GM18951 (cell line): ENCODE results near the gene MKI67.
"Not testable (repeated sequence)": the region's sequence is repeated elsewhere in the genome, so short reads cannot be mapped to it uniquely, and the experiment has no call there.

Experiments used
- POLR2A ChIP-seq: IDR thresholded peaks from 4 replicates; pipeline ENCODE4 v1.6.1; 2011; ENCODE audit warnings: mild to moderate bottlenecking; ENCODE audit not compliant: insufficient read length, insufficient read depth; ENCODE audit errors: extremely low read depth
- in situ Hi-C: fragments of 300-500 bp; cut with MboI; formaldehyde crosslinking; loops from one replicate; pipeline ENCODE4 v1.12.0; 2022; ENCODE audit warnings: low sequenced_read_pairs, mixed read lengths, inconsistent platforms; ENCODE audit not compliant: unreplicated experiment

Gene MKI67

GRCh38 chr10:128125944-128126764 lies at the start of gene MKI67:
Gene MKI67, minus strand, starts transcription at chr10:128126423. Its CDS starts 756 bp downstream, at chr10:128125667.
- TF ChIP-seq POLR2A: peak; percentile 74
- in situ Hi-C loops: no loop called here

GRCh38 chr10:128174581-128175559 lies 48.6 kb upstream of the MKI67 start:
- no peak for TF ChIP-seq POLR2A
- in situ Hi-C loops: no loop called here

GRCh38 chr10:128173386-128173785 lies 47.2 kb upstream of the MKI67 start:
- no peak for TF ChIP-seq POLR2A
- in situ Hi-C loops: no loop called here

GRCh38 chr10:128172756-128173155 lies 46.5 kb upstream of the MKI67 start:
- TF ChIP-seq POLR2A: no peak
- in situ Hi-C loops: no loop called here

- in situ Hi-C loops: no loop called here
- TF ChIP-seq POLR2A: no peak
These were observed 43.7 kb upstream of the MKI67 start for GRCh38 chr10:128169811-128170379.

- in situ Hi-C loops: no loop called here
- TF ChIP-seq POLR2A: no peak
These were observed 41.8 kb upstream of the MKI67 start for GRCh38 chr10:128167926-128168520.

GRCh38 chr10:128167123-128167522 lies 40.9 kb upstream of the MKI67 start:
- in situ Hi-C loops: not testable (repeated sequence)

- in situ Hi-C loops: no loop called here
- TF ChIP-seq POLR2A: no peak
These were observed 39.9 kb upstream of the MKI67 start for GRCh38 chr10:128166151-128166550.

GRCh38 chr10:128165536-128165935 lies 39.3 kb upstream of the MKI67 start:
- in situ Hi-C loops: no loop called here
- no peak for TF ChIP-seq POLR2A

- in situ Hi-C loops: no loop called here
- no peak for TF ChIP-seq POLR2A
These were observed 37.5 kb upstream of the MKI67 start for GRCh38 chr10:128163701-128164100.

- no peak for TF ChIP-seq POLR2A
- in situ Hi-C loops: no loop called here
These were observed 34.8 kb upstream of the MKI67 start for GRCh38 chr10:128161031-128161430.

- in situ Hi-C loops: no loop called here
- TF ChIP-seq POLR2A: no peak
These were observed 34.1 kb upstream of the MKI67 start for GRCh38 chr10:128160297-128160711.
